Ishikawa (cell line): ENCODE measurements around the gene TCHP.
A peak's percentile ranks its signal among the peaks of the same experiment; 100 is the strongest.

Experiments used
- CEBPB ChIP-seq: IDR thresholded peaks from 2 replicates; pipeline ENCODE4 v1.6.1; 2012
- CREB1 ChIP-seq: IDR thresholded peaks from 2 replicates; pipeline ENCODE4 v1.6.1; 2012; ENCODE audit warnings: low read depth
- EGR1 ChIP-seq: IDR thresholded peaks from 2 replicates; pipeline ENCODE4 v1.6.1; 2012
- EP300 ChIP-seq: IDR thresholded peaks from 2 replicates; pipeline ENCODE4 v1.6.1; 2012; ENCODE audit warnings: borderline replicate concordance
- FOXM1 ChIP-seq: IDR thresholded peaks from 2 replicates; pipeline ENCODE4 v1.6.1; 2012; ENCODE audit warnings: low read depth, borderline replicate concordance
- MAX ChIP-seq: IDR thresholded peaks from 2 replicates; pipeline ENCODE4 v1.6.1; 2012
- NFIC ChIP-seq: IDR thresholded peaks from 2 replicates; pipeline ENCODE4 v1.6.1; 2012
- RAD21 ChIP-seq: IDR thresholded peaks from 2 replicates; pipeline ENCODE4 v1.6.1; 2012; ENCODE audit warnings: low read depth
- REST ChIP-seq: IDR thresholded peaks from 2 replicates; pipeline ENCODE4 v1.6.1; 2012; ENCODE audit warnings: low read depth, mild to moderate bottlenecking
- TAF1 ChIP-seq: IDR thresholded peaks from 2 replicates; pipeline ENCODE4 v1.6.1; 2012; ENCODE audit warnings: low read depth, mild to moderate bottlenecking
- TCF12 ChIP-seq: IDR thresholded peaks from 2 replicates; pipeline ENCODE4 v1.6.1; 2012; ENCODE audit warnings: low read depth
- TEAD4 ChIP-seq: IDR thresholded peaks from 2 replicates; pipeline ENCODE4 v1.6.1; 2012
- USF1 ChIP-seq: IDR thresholded peaks from 2 replicates; pipeline ENCODE4 v1.6.1; 2012
- YY1 ChIP-seq: IDR thresholded peaks from 2 replicates; pipeline ENCODE4 v1.6.1; 2012; ENCODE audit warnings: low read depth
- ZBTB7A ChIP-seq: IDR thresholded peaks from 2 replicates; pipeline ENCODE4 v1.6.1; 2012; ENCODE audit warnings: low read depth

The TCHP gene

GRCh38 chr12:109861689-109862314 is 38.3 kb upstream of the TCHP start:
- TF ChIP-seq NFIC, result no peak
- no peak for TF ChIP-seq REST
- no peak for TF ChIP-seq FOXM1
- no peak for TF ChIP-seq EGR1
- no peak; the same call in 1 of the 2 replicates for TF ChIP-seq CEBPB
- TF ChIP-seq MAX, result no peak
- TF ChIP-seq CREB1, result no peak
- no peak for TF ChIP-seq ZBTB7A
- no peak for TF ChIP-seq EP300

- TF ChIP-seq EP300 (no peak), NFIC (no peak), TCF12 (no peak), ZBTB7A (no peak), FOXM1 (no peak), USF1 (no peak), RAD21 (no peak), TAF1 (no peak)
Observed at GRCh38 chr12:109863847-109864712, 36.0 kb upstream of the TCHP start.

DNA sequence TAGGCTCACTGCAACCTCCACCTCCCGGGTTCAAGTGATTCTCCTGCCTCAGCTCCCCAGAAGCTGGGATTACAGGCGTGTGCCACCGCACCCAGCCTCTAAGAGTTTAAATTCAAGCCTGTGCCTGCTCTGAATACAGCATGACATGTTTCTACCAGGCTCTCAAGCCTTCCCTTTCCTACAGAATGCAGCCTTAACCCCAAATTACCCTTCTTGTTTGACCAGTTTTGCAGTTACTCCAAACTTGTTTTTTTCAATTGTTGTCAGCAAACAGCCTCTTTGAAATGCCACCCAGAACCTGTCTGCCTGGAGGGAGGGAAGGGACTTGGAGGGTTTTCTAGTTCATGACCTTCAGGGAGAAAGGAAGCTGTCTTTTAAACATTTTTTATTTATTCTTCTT is 35.2 kb upstream of the TCHP start:
- TF ChIP-seq NFIC (0 out of 2 replicates have a peak, but pooled peaks have one; percentile 7), TEAD4 (peak; percentile 47; the same call in 1 of the 2 replicates), EP300 (no peak; the same call in 1 of the 2 replicates), CEBPB (0 out of 2 replicates have a peak, but pooled peaks have one; percentile 16)

GRCh38 chr12:109868182-109869051 is 31.7 kb upstream of the TCHP start:
- TF ChIP-seq YY1 (no peak), RAD21 (no peak), TAF1 (no peak), USF1 (no peak), FOXM1 (no peak), EGR1 (no peak), NFIC (no peak), CEBPB (no peak), CREB1 (no peak), TEAD4 (no peak), EP300 (no peak), MAX (no peak), ZBTB7A (no peak), TCF12 (no peak), REST (no peak)

GRCh38 chr12:109870648-109871047 is 29.4 kb upstream of the TCHP start:
- TF ChIP-seq TCF12 (no peak), TEAD4 (no peak), NFIC (no peak), YY1 (no peak), EP300 (no peak), RAD21 (no peak), TAF1 (no peak), MAX (no peak), ZBTB7A (no peak), FOXM1 (no peak), REST (no peak), CREB1 (no peak), EGR1 (no peak), CEBPB (no peak), USF1 (no peak)
